GM06990 (cell line): ENCODE measurements around the gene KIF25.
"Not testable (repeated sequence)": the region's sequence is repeated elsewhere in the genome, so short reads cannot be mapped to it uniquely, and the experiment has no call there.

Experiments
- DNase-seq: peaks from one replicate; pipeline ENCODE4 v3.0.0-alpha.2; 2011; ENCODE audit not compliant: insufficient read length; ENCODE audit errors: extremely low read depth
- H3K27me3 ChIP-seq: replicated peaks from 2 replicates; pipeline ENCODE4 v1.6.0; 2011; ENCODE audit warnings: low read length; ENCODE audit not compliant: control insufficient read depth, insufficient read depth
- H3K36me3 ChIP-seq: 2 replicates; pipeline ENCODE4 v1.5.1; 2011; ENCODE audit warnings: low read length; ENCODE audit not compliant: control insufficient read depth, insufficient read depth
- H3K4me3 ChIP-seq: replicated peaks from 2 replicates; pipeline ENCODE4 v1.5.1; 2011; ENCODE audit warnings: low read depth, mild to moderate bottlenecking, control low read depth, low read length
- CTCF ChIP-seq: IDR thresholded peaks from 2 replicates; pipeline ENCODE4 v1.5.1; 2011; ENCODE audit warnings: low read length, control low read depth, mild to moderate bottlenecking, inconsistent platforms; ENCODE audit not compliant: insufficient read depth, poor library complexity, severe bottlenecking

Gene KIF25

GRCh38 chr6:168075216-168075615 lies 77.7 kb downstream of the KIF25 start:
- no peak for DNase-seq
- TF ChIP-seq CTCF, result no peak
- no peak overlapping the region for H3K4me3 ChIP-seq
- no peaks in the 10 kb centered on the region for H3K36me3 ChIP-seq
- no peaks in the 10 kb centered on the region for H3K27me3 ChIP-seq

- Histone ChIP-seq H3K4me3 (no peak overlapping the region), H3K27me3 (no peaks in the 10 kb centered on the region), H3K36me3 (no peaks in the 10 kb centered on the region)
- DNase-seq, result no peak
- TF ChIP-seq CTCF, result no peak
Measured at GRCh38 chr6:168075787-168076202, 78.3 kb downstream of the KIF25 start.

- H3K27me3 ChIP-seq, H3K4me3 ChIP-seq, DNase-seq, H3K36me3 ChIP-seq: not testable (repeated sequence)
Measured at GRCh38 chr6:168077401-168077800, 79.9 kb downstream of the KIF25 start.

GRCh38 chr6:168078175-168078942 lies 80.9 kb downstream of the KIF25 start:
- H3K4me3 ChIP-seq, result no peak overlapping the region
- H3K27me3 ChIP-seq, result no peaks in the 10 kb centered on the region
- TF ChIP-seq CTCF, result no peak
- H3K36me3 ChIP-seq, result no peaks in the 10 kb centered on the region
- no peak for DNase-seq

GRCh38 chr6:168078943-168079405 lies 81.5 kb downstream of the KIF25 start, which contains the start of gene FRMD1:
TSS of gene FRMD1 (minus strand) at chr6:168079212. CDS start at chr6:168079094, 118 bp downstream.
- no peak for DNase-seq
- no peaks in the 10 kb centered on the region for H3K36me3 ChIP-seq
- no peak within 1 kb of the TSS for H3K4me3 ChIP-seq
- no peaks in the 10 kb centered on the region for H3K27me3 ChIP-seq
- TF ChIP-seq CTCF, result no peak

GRCh38 chr6:168080393-168081077 lies 83.1 kb downstream of the KIF25 start:
- H3K27me3 ChIP-seq, result no peaks in the 10 kb centered on the region
- DNase-seq, result no peak
- TF ChIP-seq CTCF, result no peak
- H3K36me3 ChIP-seq, result no peaks in the 10 kb centered on the region
- H3K4me3 ChIP-seq, result no peak overlapping the region
